Caco-2 (cell line): ENCODE data around the gene ZBTB34. TPM values are rescaled to one million over a fixed set of nuclear protein-coding genes. Genes with fewer than 3 reads are reported as not detected.
A peak's percentile ranks its signal among the peaks of the same experiment; 100 is the strongest.

ENCODE experiments used
- BruUV-seq: library from RNA; stranded (reverse); fragments of 400-500 nt; replicated peaks from 2 replicates; lab custom pipeline; 2021; lab: Mats Ljungman, UMichigan
- CTCF ChIA-PET: fragments of 300-600 bp; sonication (Branson Sonifier 250); formaldehyde crosslinking; loops from one replicate; lab custom pipeline; 2022; ENCODE audit warnings: antibody characterized with exemption; lab: Charles Lee
- POLR2A ChIA-PET: fragments of 300-600 bp; sonication (Branson Sonifier 250); formaldehyde crosslinking; loops from one replicate; lab custom pipeline; 2022; ENCODE audit warnings: antibody characterized with exemption; lab: Charles Lee
- DNase-seq, 2 experiments: peaks; one replicate each; pipeline versions ENCODE4 v3.0.0 to v3.0.0-alpha.2; 2020 to 2022
- H3K27me3 ChIP-seq: replicated peaks from 2 replicates; pipeline ENCODE4 v1.6.0; 2011; ENCODE audit warnings: low read length; ENCODE audit not compliant: control insufficient read depth, insufficient read depth
- H3K36me3 ChIP-seq: 2 replicates; pipeline ENCODE4 v1.5.1; 2011; ENCODE audit warnings: low read length; ENCODE audit not compliant: control insufficient read depth, insufficient read depth
- H3K4me1 ChIP-seq: fragments of 250-450 bp; sonication (Bioruptor Pico); 2 replicates; pipeline ENCODE4 v1.5.1; 2020; ENCODE audit warnings: mild to moderate bottlenecking
- H3K4me3 ChIP-seq: 2 replicates; pipeline ENCODE4 v1.5.1; 2011; ENCODE audit warnings: low read depth, mild to moderate bottlenecking, control low read depth, low read length
- H3K9me3 ChIP-seq: fragments of 250-450 bp; sonication (Bioruptor Pico); 2 replicates; pipeline ENCODE4 v1.5.1; 2020; ENCODE audit warnings: mild to moderate bottlenecking, moderate library complexity
- H3K27ac Mint-ChIP-seq: one replicate; pipeline ENCODE4 v1.8.0; 2022; ENCODE audit warnings: mixed read lengths; ENCODE audit not compliant: unreplicated experiment
- H3K27me3 Mint-ChIP-seq: one replicate; pipeline ENCODE4 v1.8.0; 2022; ENCODE audit warnings: mixed read lengths; ENCODE audit not compliant: insufficient read depth, unreplicated experiment
- H3K36me3 Mint-ChIP-seq: one replicate; pipeline ENCODE4 v1.8.0; 2022; ENCODE audit warnings: mild to moderate bottlenecking, mixed read lengths; ENCODE audit not compliant: insufficient read depth, unreplicated experiment
- H3K4me1 Mint-ChIP-seq: one replicate; pipeline ENCODE4 v1.8.0; 2022; ENCODE audit warnings: low read depth, mixed read lengths; ENCODE audit not compliant: unreplicated experiment
- H3K4me3 Mint-ChIP-seq: one replicate; pipeline ENCODE4 v1.8.0; 2022; ENCODE audit warnings: mild to moderate bottlenecking, moderate library complexity, mixed read lengths; ENCODE audit not compliant: unreplicated experiment
- H3K9me3 Mint-ChIP-seq: one replicate; pipeline ENCODE4 v1.8.0; 2022; ENCODE audit warnings: mixed read lengths; ENCODE audit not compliant: unreplicated experiment
- CTCF ChIP-seq, 2 experiments: fragments of 200-600 bp in 1 of 2; IDR thresholded peaks; 1 replicate in 1 of 2; 2 replicates in 1 of 2; pipeline versions ENCODE4 v1.5.1 to v1.8.0; 2011 to 2022; ENCODE audit warnings: antibody characterized with exemption in 1 of 2, control low read depth in 1 of 2, inconsistent platforms in 1 of 2, low read depth in 1 of 2, low read length in 1 of 2, mild to moderate bottlenecking in 1 of 2, moderate library complexity in 1 of 2; ENCODE audit not compliant: insufficient read depth in 1 of 2, severe bottlenecking in 1 of 2, unreplicated experiment in 1 of 2
- intact Hi-C: fragments of 100-400 bp; cut with micrococcal nuclease; formaldehyde crosslinking; loops from one replicate; pipeline ENCODE4 v1.10.0; 2022; ENCODE audit not compliant: unreplicated experiment
- total RNA-seq: library from RNA; stranded (reverse); gene quantifications from 2 replicates; pipeline ENCODE4 v1.2.3, GENCODE V29; 2022

The ZBTB34 gene
- total RNA-seq, 1 experiment from 2014 or later, result 17.1 TPM

- BruUV-seq, result no TSS peak
- intact Hi-C loops, result no loop called here
Observed at GRCh38 chr9:126859111-126859510, 1.3 kb upstream of the ZBTB34 start.

GRCh38 chr9:126860757-126861466 lies 473 bp downstream of the ZBTB34 start:
- Histone ChIP-seq H3K27me3 (no peaks in the 10 kb centered on the region), H3K4me3 (peak overlapping the region; percentile 84), H3K9me3 (no peaks in the 10 kb centered on the region), H3K4me1 (no peaks in the 10 kb centered on the region; the same call in 1 of the 2 replicates), H3K36me3 (no peaks in the 10 kb centered on the region)
- ChIA-PET POLR2A (no interaction called here), CTCF (no interaction called here)
- Mint-ChIP-seq H3K36me3 (peaks cover 18% of the 10 kb centered on the region), H3K9me3 (no peaks in the 10 kb centered on the region), H3K4me1 (peaks cover 16% of the 10 kb centered on the region), H3K27me3 (no peaks in the 10 kb centered on the region), H3K27ac (peak overlapping the region; percentile 11), H3K4me3 (peak overlapping the region; percentile 74)
- intact Hi-C loops, result loop anchor here (1.0 to 2.0 kb wide), 2 partner anchors 24 to 54 kb away; partner anchors contain the start of gene RALGPS1
- DNase-seq, result peak in 1 of 2 experiments; percentile 57
- no peak for TF ChIP-seq CTCF (IDR thresholded peaks at IDR 0.05; ENCODE audit: insufficient read depth in 1 of 2, low read depth in 1 of 2, low read length in 1 of 2, severe bottlenecking in 1 of 2, unreplicated experiment in 1 of 2)
- BruUV-seq, result no TSS peak

More at GRCh38 chr9:126859111-126859510, 1.3 kb upstream of the ZBTB34 start:
- ChIA-PET POLR2A (no interaction called here), CTCF (interaction anchor here (1.0 kb wide), 1 partner anchor 9 kb away, joined by 3 read pairs; no protein-coding TSS in a partner anchor)
- H3K27me3 ChIP-seq, result no peaks in the 10 kb centered on the region
- Mint-ChIP-seq H3K4me1 (peaks cover 16% of the 10 kb centered on the region), H3K4me3 (peak overlapping the region; percentile 74), H3K27me3 (no peaks in the 10 kb centered on the region), H3K27ac (peak overlapping the region; percentile 75), H3K36me3 (peaks cover under 1% of the 10 kb centered on the region), H3K9me3 (no peaks in the 10 kb centered on the region)
- no peak for DNase-seq
- no peaks in the 10 kb centered on the region; the same call in 1 of the 2 replicates for H3K4me1 ChIP-seq
- no peak for TF ChIP-seq CTCF (IDR thresholded peaks at IDR 0.05; ENCODE audit: insufficient read depth in 1 of 2, low read depth in 1 of 2, low read length in 1 of 2, severe bottlenecking in 1 of 2, unreplicated experiment in 1 of 2)
- H3K9me3 ChIP-seq, result no peaks in the 10 kb centered on the region
- H3K36me3 ChIP-seq, result no peaks in the 10 kb centered on the region
- no peak overlapping the region for H3K4me3 ChIP-seq

DNA sequence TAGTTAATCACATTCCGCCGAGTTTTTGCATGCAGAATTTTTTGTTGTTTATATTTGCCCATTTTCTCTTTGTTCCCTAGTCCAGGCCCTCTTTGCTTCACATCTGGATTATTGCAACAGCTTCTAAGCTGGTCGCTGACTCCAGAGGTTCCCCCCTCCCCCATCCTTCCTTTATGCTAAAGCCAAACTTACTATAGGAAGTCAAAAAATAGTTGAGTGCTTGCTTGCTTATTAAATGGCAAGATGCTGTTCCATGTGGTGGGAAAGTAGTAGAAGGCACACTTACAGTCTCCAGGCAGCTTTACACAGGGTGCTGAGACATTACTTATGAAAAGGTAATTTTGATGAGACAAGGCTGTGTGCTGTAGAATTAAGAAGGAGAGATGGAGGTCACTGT lies 1.3 kb downstream of the ZBTB34 start:
- Histone ChIP-seq H3K27me3 (no peaks in the 10 kb centered on the region), H3K4me3 (peak overlapping the region; percentile 84), H3K4me1 (no peaks in the 10 kb centered on the region; the same call in 1 of the 2 replicates), H3K36me3 (no peaks in the 10 kb centered on the region), H3K9me3 (no peaks in the 10 kb centered on the region)
- H3K9me3 Mint-ChIP-seq, result no peaks in the 10 kb centered on the region
- intact Hi-C loops, result loop anchor here (1.0 to 2.0 kb wide), 2 partner anchors 24 to 53 kb away; partner anchors contain the start of gene RALGPS1
- no peak for TF ChIP-seq CTCF (IDR thresholded peaks at IDR 0.05; ENCODE audit: insufficient read depth in 1 of 2, low read depth in 1 of 2, low read length in 1 of 2, severe bottlenecking in 1 of 2, unreplicated experiment in 1 of 2)
- H3K27ac Mint-ChIP-seq, result peak overlapping the region; percentile 11
- ChIA-PET POLR2A (interaction anchor here (0.6 kb wide), 1 partner anchor 179 kb away, joined by 4 read pairs; no protein-coding TSS in a partner anchor), CTCF (no interaction called here)
- peak overlapping the region; percentile 68 for H3K4me3 Mint-ChIP-seq
- peaks cover 16% of the 10 kb centered on the region for H3K4me1 Mint-ChIP-seq
- DNase-seq, result no peak
- BruUV-seq, result no TSS peak
- no peaks in the 10 kb centered on the region for H3K27me3 Mint-ChIP-seq
- peaks cover 26% of the 10 kb centered on the region for H3K36me3 Mint-ChIP-seq
